SK-N-MC (cell line): ENCODE data around the gene BLOC1S2.

Source experiments
- EZH2 ChIP-seq: fragments of 200-600 bp; sonication (generic); IDR thresholded peaks from one replicate; pipeline ENCODE4 v1.6.1; 2017; ENCODE audit warnings: antibody characterized with exemption
- POLR2AphosphoS5 ChIP-seq: IDR thresholded peaks from 2 replicates; pipeline ENCODE4 v1.6.1; 2012; ENCODE audit warnings: mild to moderate bottlenecking, low read depth, low read length, borderline replicate concordance

DNA sequence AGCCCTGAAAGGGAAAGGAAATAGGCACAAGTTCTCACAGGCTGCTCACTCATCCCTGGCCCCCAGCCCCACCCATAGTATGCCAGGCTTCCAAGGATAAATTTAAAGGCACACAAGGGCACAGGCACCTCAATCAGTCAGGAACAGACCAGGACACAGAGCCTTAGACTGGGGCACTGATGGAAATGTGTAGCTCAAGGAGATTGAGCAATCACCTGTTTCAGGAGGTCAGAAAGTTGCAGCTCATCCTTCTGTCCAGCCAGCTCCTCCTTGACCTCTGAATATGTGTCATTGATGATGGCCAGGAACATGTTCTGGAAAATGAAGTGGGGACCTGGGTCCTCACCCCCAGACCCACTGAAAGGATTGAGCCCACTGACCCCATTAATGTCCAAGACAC, 6.6 kb upstream of the BLOC1S2 start:
- TF ChIP-seq EZH2: no peak
- TF ChIP-seq POLR2AphosphoS5: no peak
